ENCODE data around the gene RIC1. TPM values are rescaled to one million over a fixed set of nuclear protein-coding genes. Genes with fewer than 3 reads are reported as not detected.
A peak's percentile ranks its signal among the peaks of the same experiment; 100 is the strongest.

The RIC1 gene
- total and polyA plus RNA-seq, 9 of the 15 experiments (the other 6 are each of a cell fraction or from before 2014, with no cell fraction given), result 3.2 to 25.8 (median 15.0) TPM

DNA sequence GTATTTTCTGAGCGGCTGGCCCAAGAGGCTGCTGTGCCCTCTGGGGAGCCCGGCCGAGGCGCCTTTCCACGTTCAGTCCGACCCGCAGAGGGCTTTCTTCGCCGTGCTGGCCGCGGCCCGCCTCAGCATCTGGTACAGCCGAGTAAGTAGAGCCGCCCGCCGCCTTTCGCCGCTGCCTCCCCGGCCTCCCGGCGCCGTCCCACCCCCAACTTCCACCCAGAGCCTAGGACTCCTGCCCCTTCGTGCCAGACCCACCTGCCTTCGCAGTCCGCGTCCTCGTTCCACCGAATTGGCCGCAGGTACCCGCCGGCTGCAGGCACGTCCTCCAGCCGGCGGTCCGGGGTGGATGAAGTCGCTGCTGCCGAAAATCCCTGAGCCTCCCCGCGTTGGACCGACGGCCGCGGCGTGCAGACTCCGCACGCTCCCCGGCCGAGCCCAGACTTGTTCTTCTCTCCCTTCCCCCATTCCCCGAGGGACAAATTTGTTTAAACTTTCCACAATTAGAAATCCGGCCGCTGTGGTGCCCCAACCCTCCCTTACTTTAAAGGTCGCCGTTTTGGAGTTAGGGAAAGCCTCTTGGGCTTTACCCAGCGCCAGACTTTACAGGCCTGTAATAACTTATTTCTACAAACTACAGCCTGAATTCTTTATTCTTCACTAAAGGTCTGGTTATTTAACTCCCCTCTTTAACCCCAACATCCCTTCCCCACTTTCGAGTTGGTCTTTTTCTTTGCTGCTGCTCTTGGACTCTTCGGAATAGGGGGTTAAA lies 589 bp downstream of the RIC1 start (continued):
- TF ChIP-seq ZNF316 (IDR thresholded peaks at IDR 0.05) (peak; percentile 61), RBFOX2 (IDR thresholded peaks at IDR 0.05; ENCODE audit: low read depth, low read length) (peak; percentile 53), ASH1L (IDR thresholded peaks at IDR 0.05; ENCODE audit: borderline replicate concordance, low read depth, partially characterized antibody) (no peak), KDM5B (IDR thresholded peaks at IDR 0.05; ENCODE audit: insufficient replicate concordance, low read depth, low read length) (peak; percentile 30), RNF2 (IDR thresholded peaks at IDR 0.05) (no peak), TRIM28 (IDR thresholded peaks at IDR 0.05) (no peak)
- TF ChIP-seq, protein P1, sequence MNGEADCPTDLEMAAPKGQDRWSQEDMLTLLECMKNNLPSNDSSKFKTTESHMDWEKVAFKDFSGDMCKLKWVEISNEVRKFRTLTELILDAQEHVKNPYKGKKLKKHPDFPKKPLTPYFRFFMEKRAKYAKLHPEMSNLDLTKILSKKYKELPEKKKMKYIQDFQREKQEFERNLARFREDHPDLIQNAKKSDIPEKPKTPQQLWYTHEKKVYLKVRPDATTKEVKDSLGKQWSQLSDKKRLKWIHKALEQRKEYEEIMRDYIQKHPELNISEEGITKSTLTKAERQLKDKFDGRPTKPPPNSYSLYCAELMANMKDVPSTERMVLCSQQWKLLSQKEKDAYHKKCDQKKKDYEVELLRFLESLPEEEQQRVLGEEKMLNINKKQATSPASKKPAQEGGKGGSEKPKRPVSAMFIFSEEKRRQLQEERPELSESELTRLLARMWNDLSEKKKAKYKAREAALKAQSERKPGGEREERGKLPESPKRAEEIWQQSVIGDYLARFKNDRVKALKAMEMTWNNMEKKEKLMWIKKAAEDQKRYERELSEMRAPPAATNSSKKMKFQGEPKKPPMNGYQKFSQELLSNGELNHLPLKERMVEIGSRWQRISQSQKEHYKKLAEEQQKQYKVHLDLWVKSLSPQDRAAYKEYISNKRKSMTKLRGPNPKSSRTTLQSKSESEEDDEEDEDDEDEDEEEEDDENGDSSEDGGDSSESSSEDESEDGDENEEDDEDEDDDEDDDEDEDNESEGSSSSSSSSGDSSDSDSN (IDR thresholded peaks at IDR 0.05; ENCODE audit: borderline replicate concordance in 1 of 2, low read depth in 2 of 2, low read length in 2 of 2), result 0 out of 4 replicates have a peak, but pooled peaks of 1 of the 2 experiments have one; percentile 47
- TF ChIP-seq, protein P2, sequence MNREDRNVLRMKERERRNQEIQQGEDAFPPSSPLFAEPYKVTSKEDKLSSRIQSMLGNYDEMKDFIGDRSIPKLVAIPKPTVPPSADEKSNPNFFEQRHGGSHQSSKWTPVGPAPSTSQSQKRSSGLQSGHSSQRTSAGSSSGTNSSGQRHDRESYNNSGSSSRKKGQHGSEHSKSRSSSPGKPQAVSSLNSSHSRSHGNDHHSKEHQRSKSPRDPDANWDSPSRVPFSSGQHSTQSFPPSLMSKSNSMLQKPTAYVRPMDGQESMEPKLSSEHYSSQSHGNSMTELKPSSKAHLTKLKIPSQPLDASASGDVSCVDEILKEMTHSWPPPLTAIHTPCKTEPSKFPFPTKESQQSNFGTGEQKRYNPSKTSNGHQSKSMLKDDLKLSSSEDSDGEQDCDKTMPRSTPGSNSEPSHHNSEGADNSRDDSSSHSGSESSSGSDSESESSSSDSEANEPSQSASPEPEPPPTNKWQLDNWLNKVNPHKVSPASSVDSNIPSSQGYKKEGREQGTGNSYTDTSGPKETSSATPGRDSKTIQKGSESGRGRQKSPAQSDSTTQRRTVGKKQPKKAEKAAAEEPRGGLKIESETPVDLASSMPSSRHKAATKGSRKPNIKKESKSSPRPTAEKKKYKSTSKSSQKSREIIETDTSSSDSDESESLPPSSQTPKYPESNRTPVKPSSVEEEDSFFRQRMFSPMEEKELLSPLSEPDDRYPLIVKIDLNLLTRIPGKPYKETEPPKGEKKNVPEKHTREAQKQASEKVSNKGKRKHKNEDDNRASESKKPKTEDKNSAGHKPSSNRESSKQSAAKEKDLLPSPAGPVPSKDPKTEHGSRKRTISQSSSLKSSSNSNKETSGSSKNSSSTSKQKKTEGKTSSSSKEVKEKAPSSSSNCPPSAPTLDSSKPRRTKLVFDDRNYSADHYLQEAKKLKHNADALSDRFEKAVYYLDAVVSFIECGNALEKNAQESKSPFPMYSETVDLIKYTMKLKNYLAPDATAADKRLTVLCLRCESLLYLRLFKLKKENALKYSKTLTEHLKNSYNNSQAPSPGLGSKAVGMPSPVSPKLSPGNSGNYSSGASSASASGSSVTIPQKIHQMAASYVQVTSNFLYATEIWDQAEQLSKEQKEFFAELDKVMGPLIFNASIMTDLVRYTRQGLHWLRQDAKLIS (CRISPR knock-in tag; IDR thresholded peaks at IDR 0.05), result 0 out of 2 replicates have a peak, but pooled peaks have one; percentile 25
